A673 (cell line): ENCODE measurements around the gene EXOC3L1.

Experiments used
- CTCF ChIP-seq: fragments of 300-800, 200-600 bp; sonication (generic); conservative IDR thresholded peaks from 2 replicates; pipeline ENCODE4 v1.5.1; 2017; ENCODE audit warnings: low read depth, mild to moderate bottlenecking, antibody characterized with exemption, low read length, moderate library complexity, mixed read lengths
- EZH2 ChIP-seq: fragments of 200-600 bp; sonication (generic); IDR thresholded peaks from 2 replicates; pipeline ENCODE4 v1.6.1; 2017; ENCODE audit warnings: borderline replicate concordance, low read depth, mild to moderate bottlenecking, mixed read lengths, antibody characterized with exemption, low read length; ENCODE audit not compliant: poor library complexity, severe bottlenecking

GRCh38 chr16:67176662-67177061 is 13.3 kb downstream of the EXOC3L1 start:
- no peak for TF ChIP-seq CTCF
- no peak for TF ChIP-seq EZH2
